Fibroblast of lung (primary cell): ENCODE measurements around the gene RNASE4. TPM values are rescaled to one million over a fixed set of nuclear protein-coding genes. Genes with fewer than 3 reads are reported as not detected.

Experiments used
- DNase-seq, 2 donors: peaks; one replicate each; pipeline versions ENCODE4 v3.0.0 to v3.0.0-alpha.2; 2010; ENCODE audit warnings: low read depth in 2 of 2
- H2AFZ ChIP-seq: 2 replicates; pipeline ENCODE4 v1.5.1; 2012; ENCODE audit warnings: low read length, control low read depth, inconsistent platforms
- H3K27ac ChIP-seq: 2 replicates; pipeline ENCODE4 v1.5.1; 2011; ENCODE audit warnings: low read length, control low read depth; ENCODE audit not compliant: insufficient read depth
- H3K27me3 ChIP-seq: 2 replicates; pipeline ENCODE4 v1.5.1; 2011; ENCODE audit warnings: mild to moderate bottlenecking, low read length; ENCODE audit not compliant: control insufficient read depth, insufficient read depth
- H3K36me3 ChIP-seq: 2 replicates; pipeline ENCODE4 v1.5.1; 2011; ENCODE audit warnings: low read length; ENCODE audit not compliant: control insufficient read depth, insufficient read depth
- H3K4me1 ChIP-seq: 2 replicates; pipeline ENCODE4 v1.5.1; 2011; ENCODE audit warnings: low read length; ENCODE audit not compliant: control insufficient read depth, insufficient read depth; ENCODE audit errors: extremely low read depth
- H3K4me2 ChIP-seq: 2 replicates; pipeline ENCODE4 v1.5.1; 2011; ENCODE audit warnings: low read length, control low read depth; ENCODE audit not compliant: insufficient read depth; ENCODE audit errors: extremely low read depth
- H3K4me3 ChIP-seq, 4 experiments: fragments of 200-600 bp in 1 of 4; sonication (generic) in 1 of 4; replicated peaks in 1 of 4; 2 replicates each; pipeline ENCODE4 v1.5.1; 2011 to 2016; ENCODE audit warnings: low read length in 4 of 4, low read depth in 3 of 4, mild to moderate bottlenecking in 3 of 4, control low read depth in 2 of 4, inconsistent platforms in 1 of 4, mixed read lengths in 1 of 4; ENCODE audit not compliant: insufficient read depth in 1 of 4; ENCODE audit errors: control extremely low read depth in 1 of 4
- H3K79me2 ChIP-seq: 2 replicates; pipeline ENCODE4 v1.5.1; 2012; ENCODE audit warnings: mild to moderate bottlenecking, low read length, inconsistent platforms; ENCODE audit not compliant: control insufficient read depth, insufficient read depth
- H3K9ac ChIP-seq: 2 replicates; pipeline ENCODE4 v1.5.1; 2011; ENCODE audit warnings: mild to moderate bottlenecking, low read length, control low read depth; ENCODE audit not compliant: insufficient read depth
- H3K9me3 ChIP-seq: 2 replicates; pipeline ENCODE4 v1.5.1; 2012; ENCODE audit warnings: low read depth, low read length; ENCODE audit not compliant: control insufficient read depth, insufficient read depth
- H4K20me1 ChIP-seq: 2 replicates; pipeline ENCODE4 v1.5.1; 2011; ENCODE audit warnings: low read length; ENCODE audit not compliant: control insufficient read depth, insufficient read depth; ENCODE audit errors: extremely low read depth
- EZH2 ChIP-seq: IDR thresholded peaks from 2 replicates; pipeline ENCODE4 v1.5.1; 2012; ENCODE audit warnings: low read length, control low read depth, mild to moderate bottlenecking; ENCODE audit errors: missing control alignments
- polyA plus RNA-seq, 2 donors: library from polyadenylated mRNA; depleted of rRNA in 1 of 2; stranded (reverse) in 1 of 2; unstranded in 1 of 2; fragments of >200 nt; gene quantifications; 2 replicates each; pipeline ENCODE4 v1.2.1, GENCODE V29; 2011 to 2012; ENCODE audit warnings: missing spikeins in 1 of 2
- total RNA-seq: library from RNA; depleted of rRNA; stranded (reverse); fragments of >200 nt; gene quantifications from 2 replicates; pipeline ENCODE4 v1.2.1, GENCODE V29; 2014
- TF ChIP-seq, protein P1 (sequence below), 2 donors: IDR thresholded peaks in 1 of 2; conservative IDR thresholded peaks in 1 of 2; 1 replicate in 1 of 2; 2 replicates in 1 of 2; pipeline ENCODE4 v1.5.1; 2011 to 2012; ENCODE audit warnings: low read length in 2 of 2, control low read depth in 1 of 2, inconsistent platforms in 1 of 2, low read depth in 1 of 2, mild to moderate bottlenecking in 1 of 2

RNASE4 gene
- total and polyA plus RNA-seq, 2 donors (not counting 1 experiment from before 2014, with no cell fraction given), result 22.1 to 43.9 TPM

DNA sequence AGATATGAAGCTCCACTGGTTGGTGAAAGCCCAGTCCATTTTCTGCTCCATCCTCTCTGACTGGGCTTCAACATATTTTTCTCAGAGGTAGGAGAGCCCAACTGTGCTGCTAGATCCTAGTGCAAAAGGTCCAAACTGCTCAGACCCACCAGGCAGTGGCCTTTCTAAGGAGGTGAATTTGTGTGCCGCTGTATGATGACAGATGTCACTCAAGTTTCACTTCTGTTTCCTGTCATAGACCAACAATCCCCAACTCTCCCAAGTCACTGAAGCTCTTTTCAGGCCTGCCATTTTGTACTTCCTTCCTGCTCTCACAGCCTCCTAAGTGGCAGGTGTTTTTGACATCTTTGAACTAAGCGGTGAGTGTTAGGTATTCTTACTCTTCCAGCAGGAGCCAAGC is 16.4 kb upstream of the RNASE4 start:
- no peak for TF ChIP-seq EZH2
- TF ChIP-seq, protein P1, sequence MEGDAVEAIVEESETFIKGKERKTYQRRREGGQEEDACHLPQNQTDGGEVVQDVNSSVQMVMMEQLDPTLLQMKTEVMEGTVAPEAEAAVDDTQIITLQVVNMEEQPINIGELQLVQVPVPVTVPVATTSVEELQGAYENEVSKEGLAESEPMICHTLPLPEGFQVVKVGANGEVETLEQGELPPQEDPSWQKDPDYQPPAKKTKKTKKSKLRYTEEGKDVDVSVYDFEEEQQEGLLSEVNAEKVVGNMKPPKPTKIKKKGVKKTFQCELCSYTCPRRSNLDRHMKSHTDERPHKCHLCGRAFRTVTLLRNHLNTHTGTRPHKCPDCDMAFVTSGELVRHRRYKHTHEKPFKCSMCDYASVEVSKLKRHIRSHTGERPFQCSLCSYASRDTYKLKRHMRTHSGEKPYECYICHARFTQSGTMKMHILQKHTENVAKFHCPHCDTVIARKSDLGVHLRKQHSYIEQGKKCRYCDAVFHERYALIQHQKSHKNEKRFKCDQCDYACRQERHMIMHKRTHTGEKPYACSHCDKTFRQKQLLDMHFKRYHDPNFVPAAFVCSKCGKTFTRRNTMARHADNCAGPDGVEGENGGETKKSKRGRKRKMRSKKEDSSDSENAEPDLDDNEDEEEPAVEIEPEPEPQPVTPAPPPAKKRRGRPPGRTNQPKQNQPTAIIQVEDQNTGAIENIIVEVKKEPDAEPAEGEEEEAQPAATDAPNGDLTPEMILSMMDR (conservative IDR thresholded peaks at IDR 0.05 in 1 of 2, IDR thresholded peaks at IDR 0.05 in 1 of 2; ENCODE audit: low read depth in 1 of 2, low read length in 2 of 2), result no peak
- H3K4me1 ChIP-seq, result no peaks in the 10 kb centered on the region
- H3K79me2 ChIP-seq, result no peaks in the 10 kb centered on the region
- no peak overlapping the region for H3K27ac ChIP-seq
- H3K9ac ChIP-seq, result no peak overlapping the region
- H3K36me3 ChIP-seq, result no peaks in the 10 kb centered on the region
- no peak for DNase-seq
- H4K20me1 ChIP-seq, result no peaks in the 10 kb centered on the region
- no peaks in the 10 kb centered on the region for H3K9me3 ChIP-seq
- H2AFZ ChIP-seq, result no peak overlapping the region
- no peak overlapping the region for H3K4me3 ChIP-seq
- no peaks in the 10 kb centered on the region for H3K27me3 ChIP-seq
- H3K4me2 ChIP-seq, result no peak overlapping the region

DNA sequence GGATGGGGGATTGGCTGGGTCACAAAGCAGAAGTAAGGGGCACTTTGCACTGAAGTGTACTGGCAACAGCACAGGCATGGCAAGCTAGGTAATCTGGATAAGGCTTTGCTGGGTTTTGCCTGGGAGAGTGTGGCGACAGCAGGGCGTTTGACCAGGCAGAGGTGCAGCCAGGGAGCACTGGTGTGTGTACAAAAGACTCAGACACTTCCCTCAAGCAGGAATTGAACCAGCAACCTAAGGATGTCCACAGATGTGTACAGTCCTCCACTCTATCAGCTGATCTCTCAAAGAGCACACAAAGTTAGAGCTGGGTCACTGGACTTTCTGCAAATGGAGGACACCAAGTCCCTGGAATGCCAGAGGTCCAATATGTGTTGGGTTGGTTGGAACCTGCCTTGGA is 15.4 kb upstream of the RNASE4 start:
- TF ChIP-seq EZH2, result no peak
- TF ChIP-seq, protein P1 (conservative IDR thresholded peaks at IDR 0.05 in 1 of 2, IDR thresholded peaks at IDR 0.05 in 1 of 2; ENCODE audit: low read depth in 1 of 2, low read length in 2 of 2), result no peak
- no peak overlapping the region for H2AFZ ChIP-seq
- H3K9ac ChIP-seq, result no peak overlapping the region
- no peak overlapping the region for H3K4me3 ChIP-seq
- H3K79me2 ChIP-seq, result no peaks in the 10 kb centered on the region
- H3K27ac ChIP-seq, result no peak overlapping the region
- H3K27me3 ChIP-seq, result no peaks in the 10 kb centered on the region
- no peaks in the 10 kb centered on the region for H4K20me1 ChIP-seq
- no peaks in the 10 kb centered on the region for H3K4me1 ChIP-seq
- DNase-seq, result no peak
- no peak overlapping the region for H3K4me2 ChIP-seq
- no peaks in the 10 kb centered on the region for H3K9me3 ChIP-seq
- H3K36me3 ChIP-seq, result no peaks in the 10 kb centered on the region

DNA sequence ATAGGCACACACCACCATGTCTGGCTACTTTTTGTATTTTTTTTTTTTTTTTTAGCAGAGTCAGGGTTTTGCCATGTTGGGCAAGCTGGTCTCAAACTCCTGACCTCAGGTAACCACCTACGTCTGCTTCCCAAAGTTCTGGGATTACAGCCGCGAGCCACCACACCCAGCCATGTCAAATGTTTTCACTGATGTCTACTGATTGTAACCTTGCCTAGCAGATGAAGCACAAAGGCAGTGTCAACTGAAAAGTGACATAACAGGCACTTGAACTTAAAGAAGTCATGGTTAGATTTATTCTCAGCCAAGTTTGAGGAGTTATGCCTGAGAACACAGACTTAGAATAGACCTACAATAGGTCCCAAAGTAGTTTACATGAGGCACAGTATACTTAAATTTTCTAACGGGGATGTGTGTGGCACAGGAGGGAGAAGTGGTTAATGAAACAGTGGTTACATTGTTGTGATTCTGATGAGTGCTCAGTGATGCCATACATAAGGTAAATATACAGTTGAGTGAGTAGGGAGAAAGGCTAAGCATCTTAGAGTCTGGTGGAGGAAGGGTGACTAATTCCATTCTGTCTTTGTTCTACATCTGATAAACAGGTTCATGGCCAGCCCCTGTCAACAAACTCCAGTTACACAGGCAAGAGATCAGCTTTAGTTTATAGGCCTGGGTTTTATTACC is 12.6 kb upstream of the RNASE4 start:
- Histone ChIP-seq H3K36me3 (no peaks in the 10 kb centered on the region), H3K27me3 (no peaks in the 10 kb centered on the region), H3K4me1 (no peaks in the 10 kb centered on the region), H3K27ac (no peak overlapping the region), H3K4me2 (no peak overlapping the region), H2AFZ (no peak overlapping the region), H3K4me3 (no peak overlapping the region), H3K9ac (no peak overlapping the region), H3K79me2 (no peaks in the 10 kb centered on the region), H4K20me1 (no peaks in the 10 kb centered on the region), H3K9me3 (no peaks in the 10 kb centered on the region)
- TF ChIP-seq, protein P1 (conservative IDR thresholded peaks at IDR 0.05 in 1 of 2, IDR thresholded peaks at IDR 0.05 in 1 of 2; ENCODE audit: low read depth in 1 of 2, low read length in 2 of 2), result no peak
- no peak for TF ChIP-seq EZH2
- no peak for DNase-seq
